ENCODE measurements around the gene ITGA6.

The ITGA6 gene

GRCh38 chr2:172480301-172481218 lies 53.2 kb downstream of the ITGA6 start:
- no peaks in the 10 kb centered on the region for H3K9me3 ChIP-seq (ENCODE audit: control insufficient read depth in 2 of 2, low read length in 2 of 2)
- no peaks in the 10 kb centered on the region for H3K27me3 ChIP-seq (ENCODE audit: control insufficient read depth in 2 of 2, insufficient read depth in 2 of 2, low read length in 2 of 2)
- H3K9ac ChIP-seq (ENCODE audit: low read depth in 1 of 2, low read length in 2 of 2): no peak overlapping the region
- H3K4me3 ChIP-seq (ENCODE audit: low read length in 2 of 2): no peak overlapping the region
- no peaks in the 10 kb centered on the region for H3K4me1 ChIP-seq (ENCODE audit: control insufficient read depth in 2 of 2, insufficient read depth in 2 of 2, low read length in 2 of 2)
- H3K36me3 ChIP-seq (ENCODE audit: control insufficient read depth in 2 of 2, insufficient read depth in 2 of 2, low read length in 2 of 2): peaks cover 50 to 69% of the 10 kb centered on the region in 2 donors
- H3K27ac ChIP-seq (ENCODE audit: low read depth in 2 of 2, low read length in 2 of 2): no peak overlapping the region

DNA sequence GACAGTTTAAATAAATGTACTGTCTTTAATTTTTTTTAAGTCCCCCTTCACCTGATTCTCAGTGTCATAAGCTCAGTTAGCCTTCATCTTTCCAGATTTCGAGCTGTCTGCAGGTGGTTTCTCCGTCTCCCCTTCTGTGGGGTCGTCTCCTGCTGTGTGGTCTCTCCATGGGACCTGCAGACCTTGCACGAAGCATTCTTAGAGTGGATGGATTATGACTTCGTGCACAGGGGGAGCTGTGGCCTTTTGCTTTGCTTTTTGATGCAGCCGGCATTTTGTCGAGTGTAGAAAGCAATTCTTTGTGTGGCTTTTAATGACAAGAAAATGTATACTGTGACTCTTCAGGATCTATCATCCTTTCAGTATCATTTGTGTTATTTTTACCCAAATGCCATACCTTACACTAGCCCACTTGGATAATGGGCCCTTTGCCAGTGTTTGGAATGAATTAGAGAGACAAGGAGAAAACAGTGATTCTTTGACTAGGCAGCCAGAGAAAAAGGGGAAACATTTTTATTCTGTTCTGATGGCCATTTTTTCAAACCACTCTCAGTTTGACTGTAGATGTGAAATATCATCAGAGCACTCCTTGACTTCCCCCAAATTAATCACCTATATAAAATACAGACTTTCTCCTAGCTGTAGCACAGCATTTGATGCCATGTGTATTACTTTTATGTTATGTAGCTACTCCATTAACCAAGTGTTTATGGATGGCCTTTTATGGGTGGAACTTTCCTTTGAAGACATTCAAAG lies 54.3 kb downstream of the ITGA6 start:
- H3K36me3 ChIP-seq (ENCODE audit: control insufficient read depth in 2 of 2, insufficient read depth in 2 of 2, low read length in 2 of 2): peaks cover 52 to 79% of the 10 kb centered on the region in 2 donors
- no peaks in the 10 kb centered on the region for H3K9me3 ChIP-seq (ENCODE audit: control insufficient read depth in 2 of 2, low read length in 2 of 2)
- no peak overlapping the region for H3K27ac ChIP-seq (ENCODE audit: low read depth in 2 of 2, low read length in 2 of 2)
- no peaks in the 10 kb centered on the region for H3K4me1 ChIP-seq (ENCODE audit: control insufficient read depth in 2 of 2, insufficient read depth in 2 of 2, low read length in 2 of 2)
- no peaks in the 10 kb centered on the region for H3K27me3 ChIP-seq (ENCODE audit: control insufficient read depth in 2 of 2, insufficient read depth in 2 of 2, low read length in 2 of 2)
- no peak overlapping the region for H3K4me3 ChIP-seq (ENCODE audit: low read length in 2 of 2)
- no peak overlapping the region for H3K9ac ChIP-seq (ENCODE audit: low read depth in 1 of 2, low read length in 2 of 2)

GRCh38 chr2:172484253-172484652 lies 56.9 kb downstream of the ITGA6 start:
- Histone ChIP-seq H3K4me3 (ENCODE audit: low read length in 2 of 2) (no peak overlapping the region), H3K4me1 (ENCODE audit: control insufficient read depth in 2 of 2, insufficient read depth in 2 of 2, low read length in 2 of 2) (no peaks in the 10 kb centered on the region), H3K27ac (ENCODE audit: low read depth in 2 of 2, low read length in 2 of 2) (peak overlapping the region in 1 of 2 donors; percentile 18), H3K27me3 (ENCODE audit: control insufficient read depth in 2 of 2, insufficient read depth in 2 of 2, low read length in 2 of 2) (no peaks in the 10 kb centered on the region), H3K36me3 (ENCODE audit: control insufficient read depth in 2 of 2, insufficient read depth in 2 of 2, low read length in 2 of 2) (peaks cover 65 to 80% of the 10 kb centered on the region in 2 donors), H3K9ac (ENCODE audit: low read depth in 1 of 2, low read length in 2 of 2) (no peak overlapping the region), H3K9me3 (ENCODE audit: control insufficient read depth in 2 of 2, low read length in 2 of 2) (no peaks in the 10 kb centered on the region)

DNA sequence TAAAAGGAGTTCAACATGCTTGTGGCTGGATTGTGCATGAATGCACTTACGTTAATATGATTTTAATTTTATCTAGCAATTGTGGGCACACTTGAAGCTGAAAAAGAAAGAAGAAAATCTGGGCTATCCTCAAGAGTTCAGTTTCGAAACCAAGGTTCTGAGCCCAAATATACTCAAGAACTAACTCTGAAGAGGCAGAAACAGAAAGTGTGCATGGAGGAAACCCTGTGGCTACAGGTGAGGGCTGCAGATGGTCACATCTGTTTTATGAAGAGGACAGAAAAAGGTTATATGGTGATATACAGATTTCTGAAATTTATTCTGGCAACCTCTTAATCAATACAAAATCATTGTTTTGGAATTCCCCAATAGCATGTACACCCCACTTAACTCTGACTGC lies 57.3 kb downstream of the ITGA6 start:
- no peaks in the 10 kb centered on the region for H3K27me3 ChIP-seq (ENCODE audit: control insufficient read depth in 2 of 2, insufficient read depth in 2 of 2, low read length in 2 of 2)
- H3K9me3 ChIP-seq (ENCODE audit: control insufficient read depth in 2 of 2, low read length in 2 of 2): no peaks in the 10 kb centered on the region
- H3K4me3 ChIP-seq (ENCODE audit: low read length in 2 of 2): no peak overlapping the region
- H3K4me1 ChIP-seq (ENCODE audit: control insufficient read depth in 2 of 2, insufficient read depth in 2 of 2, low read length in 2 of 2): no peaks in the 10 kb centered on the region
- H3K27ac ChIP-seq (ENCODE audit: low read depth in 2 of 2, low read length in 2 of 2): no peak overlapping the region
- peaks cover 65 to 80% of the 10 kb centered on the region in 2 donors for H3K36me3 ChIP-seq (ENCODE audit: control insufficient read depth in 2 of 2, insufficient read depth in 2 of 2, low read length in 2 of 2)
- no peak overlapping the region for H3K9ac ChIP-seq (ENCODE audit: low read depth in 1 of 2, low read length in 2 of 2)

DNA sequence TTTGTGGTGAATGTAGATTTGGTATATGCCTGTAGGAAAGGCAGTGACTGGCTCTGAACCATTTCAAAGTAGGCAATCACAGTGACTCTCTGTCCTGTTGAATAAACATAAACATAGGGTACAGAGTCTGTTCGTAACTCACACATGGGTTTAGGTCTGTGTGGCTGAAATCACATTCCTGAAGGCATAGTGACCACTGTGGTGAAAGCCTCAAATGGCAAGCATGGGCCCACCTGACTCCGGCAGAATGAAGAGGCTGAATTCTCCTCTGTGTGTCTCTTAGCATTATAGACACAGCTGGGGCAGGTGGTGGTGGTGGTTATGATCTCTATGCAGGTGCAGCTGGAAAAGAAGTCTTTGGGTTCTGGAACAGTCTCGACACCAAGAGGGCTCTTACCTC lies 61.2 kb downstream of the ITGA6 start:
- Histone ChIP-seq H3K9ac (ENCODE audit: low read depth in 1 of 2, low read length in 2 of 2) (no peak overlapping the region), H3K4me1 (ENCODE audit: control insufficient read depth in 2 of 2, insufficient read depth in 2 of 2, low read length in 2 of 2) (no peaks in the 10 kb centered on the region), H3K9me3 (ENCODE audit: control insufficient read depth in 2 of 2, low read length in 2 of 2) (no peaks in the 10 kb centered on the region), H3K27ac (ENCODE audit: low read depth in 2 of 2, low read length in 2 of 2) (no peak overlapping the region), H3K4me3 (ENCODE audit: low read length in 2 of 2) (no peak overlapping the region), H3K36me3 (ENCODE audit: control insufficient read depth in 2 of 2, insufficient read depth in 2 of 2, low read length in 2 of 2) (peaks cover 76 to 79% of the 10 kb centered on the region in 2 donors), H3K27me3 (ENCODE audit: control insufficient read depth in 2 of 2, insufficient read depth in 2 of 2, low read length in 2 of 2) (no peaks in the 10 kb centered on the region)

DNA sequence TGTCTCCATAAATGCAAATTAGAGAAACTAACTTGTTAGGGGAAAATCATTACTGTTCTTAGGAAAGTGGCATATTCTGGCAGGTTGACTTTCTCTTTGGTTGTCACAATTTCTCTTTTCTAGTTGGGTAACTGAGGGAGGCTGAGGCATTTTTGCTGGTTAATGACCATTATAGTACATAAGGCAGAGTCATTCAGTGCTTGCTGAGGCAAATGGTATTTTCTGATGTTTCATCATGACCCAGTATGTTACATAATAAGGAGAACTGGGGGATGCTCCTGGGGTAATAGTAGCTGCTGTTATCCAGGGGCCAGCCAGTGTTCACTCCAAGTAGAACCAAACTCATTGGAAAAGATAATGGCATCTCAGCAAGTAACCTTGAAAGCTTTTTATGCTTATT lies 62.3 kb downstream of the ITGA6 start:
- Histone ChIP-seq H3K36me3 (ENCODE audit: control insufficient read depth in 2 of 2, insufficient read depth in 2 of 2, low read length in 2 of 2) (peaks cover 81 to 82% of the 10 kb centered on the region in 2 donors), H3K4me3 (ENCODE audit: low read length in 2 of 2) (no peak overlapping the region)

DNA sequence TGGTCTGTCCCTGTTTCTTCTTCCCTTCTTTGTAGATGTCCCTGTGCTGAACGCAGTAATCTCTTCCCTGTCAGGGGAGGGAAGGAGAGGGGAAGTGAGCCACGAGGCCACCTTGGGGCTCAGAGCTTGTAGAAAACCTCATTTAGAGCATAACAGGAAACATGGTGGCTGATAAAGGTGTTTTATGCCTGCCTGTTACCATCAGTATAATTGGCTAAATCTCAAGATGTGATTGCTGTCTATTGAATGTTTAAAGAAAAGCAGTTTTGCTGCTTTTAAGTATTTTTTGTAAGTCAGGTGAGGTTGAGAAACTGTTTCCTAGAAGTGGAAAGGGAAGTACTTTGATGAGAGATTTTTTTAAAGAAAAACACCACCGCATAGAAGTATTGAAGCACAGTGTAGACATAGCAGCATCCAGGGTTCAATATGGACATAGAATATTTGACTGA lies 68.8 kb downstream of the ITGA6 start:
- H3K9me3 ChIP-seq (ENCODE audit: control insufficient read depth in 2 of 2, low read length in 2 of 2): no peaks in the 10 kb centered on the region
- no peak overlapping the region for H3K27ac ChIP-seq (ENCODE audit: low read depth in 2 of 2, low read length in 2 of 2)
- no peaks in the 10 kb centered on the region for H3K4me1 ChIP-seq (ENCODE audit: control insufficient read depth in 2 of 2, insufficient read depth in 2 of 2, low read length in 2 of 2)
- H3K9ac ChIP-seq (ENCODE audit: low read depth in 1 of 2, low read length in 2 of 2): no peak overlapping the region
- no peak overlapping the region for H3K4me3 ChIP-seq (ENCODE audit: low read length in 2 of 2)
- peaks cover 58 to 70% of the 10 kb centered on the region in 2 donors for H3K36me3 ChIP-seq (ENCODE audit: control insufficient read depth in 2 of 2, insufficient read depth in 2 of 2, low read length in 2 of 2)
- H3K27me3 ChIP-seq (ENCODE audit: control insufficient read depth in 2 of 2, insufficient read depth in 2 of 2, low read length in 2 of 2): no peaks in the 10 kb centered on the region

More for the DNA sequence above, 62.3 kb downstream of the ITGA6 start:
- Histone ChIP-seq H3K27me3 (ENCODE audit: control insufficient read depth in 2 of 2, insufficient read depth in 2 of 2, low read length in 2 of 2) (no peaks in the 10 kb centered on the region), H3K27ac (ENCODE audit: low read depth in 2 of 2, low read length in 2 of 2) (no peak overlapping the region), H3K9me3 (ENCODE audit: control insufficient read depth in 2 of 2, low read length in 2 of 2) (no peaks in the 10 kb centered on the region), H3K4me1 (ENCODE audit: control insufficient read depth in 2 of 2, insufficient read depth in 2 of 2, low read length in 2 of 2) (no peaks in the 10 kb centered on the region), H3K9ac (ENCODE audit: low read depth in 1 of 2, low read length in 2 of 2) (no peak overlapping the region)

GRCh38 chr2:172507199-172507598 lies 79.8 kb downstream of the ITGA6 start:
- no peak overlapping the region for H3K9ac ChIP-seq (ENCODE audit: low read depth in 1 of 2, low read length in 2 of 2)
- H3K9me3 ChIP-seq (ENCODE audit: control insufficient read depth in 2 of 2, low read length in 2 of 2): peaks cover 4 to 11% of the 10 kb centered on the region in 2 donors
- no peaks in the 10 kb centered on the region for H3K27me3 ChIP-seq (ENCODE audit: control insufficient read depth in 2 of 2, insufficient read depth in 2 of 2, low read length in 2 of 2)
- H3K4me1 ChIP-seq (ENCODE audit: control insufficient read depth in 2 of 2, insufficient read depth in 2 of 2, low read length in 2 of 2): peaks cover 0 to 5% of the 10 kb centered on the region in 2 donors
- peaks cover 33 to 38% of the 10 kb centered on the region in 2 donors for H3K36me3 ChIP-seq (ENCODE audit: control insufficient read depth in 2 of 2, insufficient read depth in 2 of 2, low read length in 2 of 2)
- H3K4me3 ChIP-seq (ENCODE audit: low read length in 2 of 2): no peak overlapping the region
- no peak overlapping the region for H3K27ac ChIP-seq (ENCODE audit: low read depth in 2 of 2, low read length in 2 of 2)

GRCh38 chr2:172510088-172510487 lies 82.7 kb downstream of the ITGA6 start:
- Histone ChIP-seq H3K36me3 (ENCODE audit: control insufficient read depth in 2 of 2, insufficient read depth in 2 of 2, low read length in 2 of 2) (peaks cover 14% of the 10 kb centered on the region in 2 donors), H3K4me1 (ENCODE audit: control insufficient read depth in 2 of 2, insufficient read depth in 2 of 2, low read length in 2 of 2) (peaks cover 0 to 5% of the 10 kb centered on the region in 2 donors), H3K4me3 (ENCODE audit: low read length in 2 of 2) (no peak overlapping the region), H3K27me3 (ENCODE audit: control insufficient read depth in 2 of 2, insufficient read depth in 2 of 2, low read length in 2 of 2) (no peaks in the 10 kb centered on the region), H3K27ac (ENCODE audit: low read depth in 2 of 2, low read length in 2 of 2) (no peak overlapping the region), H3K9me3 (ENCODE audit: control insufficient read depth in 2 of 2, low read length in 2 of 2) (peaks cover 11 to 12% of the 10 kb centered on the region in 2 donors), H3K9ac (ENCODE audit: low read depth in 1 of 2, low read length in 2 of 2) (no peak overlapping the region)

- Histone ChIP-seq H3K4me3 (ENCODE audit: low read length in 2 of 2) (no peak overlapping the region), H3K27ac (ENCODE audit: low read depth in 2 of 2, low read length in 2 of 2) (no peak overlapping the region), H3K9ac (ENCODE audit: low read depth in 1 of 2, low read length in 2 of 2) (no peak overlapping the region), H3K9me3 (ENCODE audit: control insufficient read depth in 2 of 2, low read length in 2 of 2) (peaks cover 11 to 12% of the 10 kb centered on the region in 2 donors), H3K27me3 (ENCODE audit: control insufficient read depth in 2 of 2, insufficient read depth in 2 of 2, low read length in 2 of 2) (no peaks in the 10 kb centered on the region), H3K36me3 (ENCODE audit: control insufficient read depth in 2 of 2, insufficient read depth in 2 of 2, low read length in 2 of 2) (peaks cover 10 to 13% of the 10 kb centered on the region in 2 donors), H3K4me1 (ENCODE audit: control insufficient read depth in 2 of 2, insufficient read depth in 2 of 2, low read length in 2 of 2) (peaks cover 0 to 5% of the 10 kb centered on the region in 2 donors)
Measured at GRCh38 chr2:172510548-172510947, 83.2 kb downstream of the ITGA6 start.
